Uterus (tissue), 4 donors: ENCODE results near the gene TIGD1. TPM values are rescaled to one million over a fixed set of nuclear protein-coding genes. Genes with fewer than 3 reads are reported as not detected.

Source experiments
- DNase-seq, 2 donors: peaks; one replicate each; pipeline ENCODE4 v3.0.0-alpha.2; 2019 to 2020
- H3K27ac ChIP-seq, 2 donors: fragments of 200-600 bp; sonication (generic); 1 replicate in 1 of 2; 2 replicates in 1 of 2; pipeline ENCODE4 v1.5.1; 2016 to 2018
- H3K27me3 ChIP-seq, 2 donors: fragments of 200-600 bp; sonication (generic); one replicate each; pipeline ENCODE4 v1.5.1; 2018 to 2019; ENCODE audit warnings: control low read depth in 1 of 2
- H3K36me3 ChIP-seq, 2 donors: fragments of 200-600 bp; sonication (generic); one replicate each; pipeline ENCODE4 v1.5.1; 2019; ENCODE audit warnings: control low read depth in 1 of 2
- H3K4me1 ChIP-seq, 2 donors: fragments of 200-600 bp; sonication (generic); one replicate each; pipeline ENCODE4 v1.5.1; 2018 to 2019; ENCODE audit warnings: control low read depth in 1 of 2
- H3K4me3 ChIP-seq, 2 donors: fragments of 200-600 bp; sonication (generic); 1 replicate in 1 of 2; 2 replicates in 1 of 2; pipeline ENCODE4 v1.5.1; 2018 to 2019; ENCODE audit warnings: mild to moderate bottlenecking in 1 of 2
- H3K9me3 ChIP-seq, 2 donors: fragments of 200-600 bp; sonication (generic); one replicate each; pipeline ENCODE4 v1.5.1; 2019; ENCODE audit warnings: control low read depth in 1 of 2
- CTCF ChIP-seq, 4 experiments: fragments of 200-600 bp in 2 of 4; fragments of 450-650 bp in 2 of 4; sonication (generic) in 2 of 4; IDR thresholded peaks; one replicate each; pipeline ENCODE4 v1.5.1; 2016 to 2019; ENCODE audit warnings: antibody characterized with exemption in 4 of 4, mild to moderate bottlenecking in 2 of 4, moderate library complexity in 1 of 4
- POLR2A ChIP-seq, 2 donors: fragments of 450-650 bp; IDR thresholded peaks; one replicate each; pipeline ENCODE4 v1.6.1; 2016; ENCODE audit warnings: antibody characterized with exemption in 2 of 2, mild to moderate bottlenecking in 1 of 2, moderate library complexity in 1 of 2
- intact Hi-C: fragments of 100-400 bp; cut with DNase I; formaldehyde crosslinking; loops from one replicate; pipeline ENCODE4 v1.15.1; 2023; ENCODE audit warnings: low total_unique reads
- total RNA-seq, 4 donors: library from RNA; depleted of rRNA in 3 of 4; stranded (reverse); fragments of >200 nt in 3 of 4; gene quantifications; one replicate each; pipeline versions ENCODE4 v1.1.0 to v1.2.4, GENCODE V29; 2014 to 2023
- donor health status: DM: yes; HTN: yes; CAD: no.

TIGD1 gene
- total RNA-seq, 4 donors from 2014 or later: 4.6 to 8.5 (median 5.0) TPM

GRCh38 chr2:232592772-232593395 lies 42.5 kb upstream of the TIGD1 start:
- H3K4me3 ChIP-seq: no peak overlapping the region
- TF ChIP-seq POLR2A (IDR thresholded peaks at IDR 0.05) (no peak), CTCF (IDR thresholded peaks at IDR 0.05) (no peak)
- peak in 1 of 2 donors; percentile 29 for DNase-seq
- no peaks in the 10 kb centered on the region for H3K36me3 ChIP-seq
- intact Hi-C loops: no loop called here
- peak overlapping the region; percentile 82 to 86 for H3K27ac ChIP-seq
- H3K27me3 ChIP-seq: no peaks in the 10 kb centered on the region
- no peaks in the 10 kb centered on the region for H3K9me3 ChIP-seq
- H3K4me1 ChIP-seq: peaks cover 0 to 4% of the 10 kb centered on the region in 2 donors

- Histone ChIP-seq H3K4me3 (no peak overlapping the region), H3K9me3 (no peaks in the 10 kb centered on the region), H3K4me1 (peaks cover 0 to 4% of the 10 kb centered on the region in 2 donors), H3K27ac (peak overlapping the region; percentile 18 to 49), H3K36me3 (no peaks in the 10 kb centered on the region), H3K27me3 (no peaks in the 10 kb centered on the region)
- TF ChIP-seq POLR2A (IDR thresholded peaks at IDR 0.05) (no peak), CTCF (IDR thresholded peaks at IDR 0.05) (no peak)
- intact Hi-C loops: no loop called here
- DNase-seq: peak; percentile 57 to 72
These were observed 38.6 kb upstream of the TIGD1 start for GRCh38 chr2:232588680-232589585.

- Histone ChIP-seq H3K27me3 (no peaks in the 10 kb centered on the region), H3K9me3 (no peaks in the 10 kb centered on the region), H3K4me3 (no peak overlapping the region), H3K27ac (no peak overlapping the region), H3K4me1 (no peaks in the 10 kb centered on the region), H3K36me3 (no peaks in the 10 kb centered on the region)
- no peak for DNase-seq
- intact Hi-C loops: no loop called here
- TF ChIP-seq CTCF (IDR thresholded peaks at IDR 0.05) (no peak), POLR2A (IDR thresholded peaks at IDR 0.05) (no peak)
These were observed 37.7 kb upstream of the TIGD1 start for GRCh38 chr2:232588031-232588430.

GRCh38 chr2:232587512-232587911 lies 37.2 kb upstream of the TIGD1 start:
- Histone ChIP-seq H3K4me3 (no peak overlapping the region), H3K36me3 (no peaks in the 10 kb centered on the region), H3K4me1 (no peaks in the 10 kb centered on the region), H3K9me3 (no peaks in the 10 kb centered on the region), H3K27ac (no peak overlapping the region), H3K27me3 (no peaks in the 10 kb centered on the region)
- no peak for DNase-seq
- TF ChIP-seq CTCF (IDR thresholded peaks at IDR 0.05) (no peak), POLR2A (IDR thresholded peaks at IDR 0.05) (no peak)
- intact Hi-C loops: no loop called here

- Histone ChIP-seq H3K36me3 (no peaks in the 10 kb centered on the region), H3K9me3 (no peaks in the 10 kb centered on the region), H3K4me3 (no peak overlapping the region), H3K27me3 (no peaks in the 10 kb centered on the region), H3K4me1 (no peaks in the 10 kb centered on the region), H3K27ac (no peak overlapping the region)
- intact Hi-C loops: no loop called here
- TF ChIP-seq CTCF (IDR thresholded peaks at IDR 0.05): no peak
- no peak for TF ChIP-seq POLR2A (IDR thresholded peaks at IDR 0.05)
- DNase-seq: no peak
These were observed 36.7 kb upstream of the TIGD1 start for GRCh38 chr2:232586943-232587505.
